Heart right ventricle (tissue), 16 donors: ENCODE data around the gene CDK4. TPM values are rescaled to one million over a fixed set of nuclear protein-coding genes. Genes with fewer than 3 reads are reported as not detected.
"Not testable (repeated sequence)": the region's sequence is repeated elsewhere in the genome, so short reads cannot be mapped to it uniquely, and the experiment has no call there.

ENCODE experiments used
- ATAC-seq, 8 donors: fragments of 200-7000 bp; cut with Tn5 transposase; one replicate each; pipeline ENCODE4 v1.9.1; 2020; ENCODE audit warnings: mild to moderate bottlenecking in 8 of 8, moderate library complexity in 8 of 8, moderate number of reproducible peaks in 1 of 8
- DNase-seq, 2 donors: peaks; one replicate each; pipeline ENCODE4 v3.0.0-alpha.2; 2020
- H3K27ac ChIP-seq, 10 donors: fragments of 200-600 bp; sonication (generic) in 2 of 10; one replicate each; pipeline versions ENCODE4 v1.5.0 to v1.8.0; 2020 to 2022; ENCODE audit warnings: mild to moderate bottlenecking in 3 of 10
- H3K27me3 ChIP-seq, 7 donors: fragments of 200-600 bp; one replicate each; pipeline ENCODE4 v1.8.0; 2021 to 2022; ENCODE audit warnings: mild to moderate bottlenecking in 2 of 7
- H3K36me3 ChIP-seq, 9 donors: fragments of 200-600 bp; sonication (generic) in 1 of 9; one replicate each; pipeline versions ENCODE4 v1.5.0 to v1.8.0; 2020 to 2022; ENCODE audit warnings: mild to moderate bottlenecking in 2 of 9
- H3K4me1 ChIP-seq, 9 donors: fragments of 200-600 bp; sonication (generic) in 1 of 9; one replicate each; pipeline versions ENCODE4 v1.5.0 to v1.8.0; 2020 to 2022; ENCODE audit warnings: mild to moderate bottlenecking in 4 of 9
- H3K4me3 ChIP-seq, 10 donors: fragments of 200-600 bp; sonication (generic) in 2 of 10; one replicate each; pipeline versions ENCODE4 v1.5.0 to v1.8.0; 2020 to 2022; ENCODE audit warnings: mild to moderate bottlenecking in 7 of 10, moderate library complexity in 2 of 10
- H3K9me3 ChIP-seq, 11 donors: fragments of 200-600 bp in 10 of 11; sonication (generic) in 2 of 11; one replicate each; pipeline versions ENCODE4 v1.5.0 to v1.8.0; 2013 to 2022; ENCODE audit warnings: mild to moderate bottlenecking in 2 of 11, control low read depth in 1 of 11, moderate library complexity in 1 of 11
- CTCF ChIP-seq, 9 donors: fragments of 200-600 bp; sonication (generic) in 2 of 9; IDR thresholded peaks; one replicate each; pipeline versions ENCODE4 v1.5.0 to v1.8.0; 2021 to 2022; ENCODE audit warnings: antibody characterized with exemption in 9 of 9, mild to moderate bottlenecking in 5 of 9, moderate library complexity in 1 of 9
- WGBS, 2 donors: extraction: QIAGEN DNeasy Blood & Tissue Kit; methylation state at CpG; one replicate each; pipeline ENCODE4 v1.1.7; 2013; ENCODE audit warnings: inconsistent platforms in 1 of 2; 5-methylcytosine and 5-hydroxymethylcytosine counted together
- intact Hi-C, 10 donors: fragments of 100-400 bp; cut with DNase I; formaldehyde crosslinking; loops; one replicate each; pipeline versions ENCODE4 v1.11.1 to v1.14.2; 2022
- polyA plus RNA-seq, 2 donors: library from polyadenylated mRNA; stranded (reverse); fragments of 200-250 nt; gene quantifications; one replicate each; pipeline ENCODE4 v1.2.3, GENCODE V29; 2013
- total RNA-seq, 10 donors: library from RNA; stranded (reverse); fragmentation: NEBNext Ultra II Directional in 3 of 10; extraction: Animal tissue kit (Norgen Biotek cat#: 25700) in 3 of 10; gene quantifications; one replicate each; pipeline versions ENCODE4 v1.2.1 to v1.2.4, GENCODE V29; 2021 to 2023
- donor health status: Arrhythmogenic right ventricular cardiomyopathy.
- donor health status: ischemic (EF 13 %, LVEDD 7.1; RV severe dilation, severe dysfunction).
- donor health status: healthy with polysubstance abuse.
- donor health status: DM: no; HTN: yes; CAD: no.
- donor health status: DM: no; HTN: no; CAD: no.
- donor health status: ischemic (EF 25% LVEDD 6.9; RV normal size, moderate dysfunction).
- donor health status: ischemic (EF 25% LVEDD 5.7; RV mildly dilated, moderate dysfunction).
- donor health status: healthy.
- donor health status: DM: yes; HTN: yes; CAD: no.
- donor health status: Ischemic cardiomyopathy.
- donor health status: ischemic (EF 35%, LVEDD 5.7; RV mildly dilated, moderate dysfunction).
- donor health status: nonischemic (EF 11% LVEDD 7.7; RV severe dilation, severe dysfunction).
- donor health status: DM: yes; HTN: yes; CAD: no.
- donor health status: PGD.
- donor health status: ischemic (EF 29% LVEDD 5.4; RV normal size, mild dysfunction).
- donor health status: nonischemic (EF 23%, LVEDD 6.1; RV moderate dilation, normal function).

The CDK4 gene
- total and polyA plus RNA-seq, 12 donors = 21.7 to 74.0 (median 52.0) TPM

GRCh38 chr12:57715786-57716185 lies 36.3 kb downstream of the CDK4 start:
- H3K36me3 ChIP-seq = peaks cover 0 to 100% (median 51%) of the 10 kb centered on the region in 9 donors
- no peaks in the 10 kb centered on the region for H3K27me3 ChIP-seq
- no peak for DNase-seq
- H3K27ac ChIP-seq = no peak overlapping the region
- H3K4me1 ChIP-seq = no peaks in the 10 kb centered on the region
- ATAC-seq = no peak
- peaks cover 0 to 4% (median 0%) of the 10 kb centered on the region in 11 donors for H3K9me3 ChIP-seq
- no peak overlapping the region for H3K4me3 ChIP-seq
- no peak for TF ChIP-seq CTCF (IDR thresholded peaks at IDR 0.05)
- WGBS, 2 donors = 89 to 96% methylated on average over 12 of the region's 12 CpGs
- intact Hi-C loops = no loop called here

GRCh38 chr12:57715036-57715748 lies 36.9 kb downstream of the CDK4 start:
- H3K27ac ChIP-seq, H3K27me3 ChIP-seq, intact Hi-C loops, ATAC-seq, H3K4me3 ChIP-seq, H3K4me1 ChIP-seq, H3K9me3 ChIP-seq, DNase-seq: not testable (repeated sequence)
- WGBS, 2 donors = 95 to 97% methylated on average over 6 of the region's 6 CpGs
- H3K36me3 ChIP-seq = peaks cover 0 to 99% (median 46%) of the 10 kb centered on the region in 9 donors

- intact Hi-C loops = no loop called here
- Histone ChIP-seq H3K9me3 (peaks cover 0 to 4% (median 0%) of the 10 kb centered on the region in 11 donors), H3K27me3 (no peaks in the 10 kb centered on the region), H3K36me3 (peaks cover 0 to 97% (median 29%) of the 10 kb centered on the region in 9 donors), H3K27ac (no peak overlapping the region), H3K4me3 (no peak overlapping the region), H3K4me1 (no peaks in the 10 kb centered on the region)
- no peak for TF ChIP-seq CTCF (IDR thresholded peaks at IDR 0.05)
- ATAC-seq (no peak), DNase-seq (no peak)
- 90 to 93% methylated on average over 5 of the region's 5 CpGs for WGBS, 2 donors
Observed at GRCh38 chr12:57713209-57713608, 38.9 kb downstream of the CDK4 start.

- H3K27me3 ChIP-seq = no peaks in the 10 kb centered on the region
- ATAC-seq (no peak), DNase-seq (no peak)
- no peak overlapping the region for H3K27ac ChIP-seq
- intact Hi-C loops = no loop called here
- peaks cover 0 to 4% (median 0%) of the 10 kb centered on the region in 11 donors for H3K9me3 ChIP-seq
- TF ChIP-seq CTCF (IDR thresholded peaks at IDR 0.05) = no peak
- no peaks in the 10 kb centered on the region for H3K4me1 ChIP-seq
- WGBS, 2 donors = 93 to 95% methylated on average over 3 of the region's 3 CpGs
- peaks cover 0 to 97% (median 24%) of the 10 kb centered on the region in 9 donors for H3K36me3 ChIP-seq
- no peak overlapping the region for H3K4me3 ChIP-seq
Observed at GRCh38 chr12:57712701-57713100, 39.4 kb downstream of the CDK4 start.

- Histone ChIP-seq H3K9me3 (peaks cover 0 to 16% (median 6%) of the 10 kb centered on the region in 11 donors), H3K4me1 (no peaks in the 10 kb centered on the region), H3K36me3 (peaks cover 0 to 97% (median 14%) of the 10 kb centered on the region in 9 donors), H3K27me3 (no peaks in the 10 kb centered on the region), H3K4me3 (no peak overlapping the region), H3K27ac (no peak overlapping the region)
- no peak for DNase-seq
- intact Hi-C loops = no loop called here
- TF ChIP-seq CTCF (IDR thresholded peaks at IDR 0.05) = no peak
- ATAC-seq = no peak
- 96 to 98% methylated on average over 2 of the region's 2 CpGs for WGBS, 2 donors
Observed at GRCh38 chr12:57708296-57708695, 43.8 kb downstream of the CDK4 start.
